HG02870 (cell line): ENCODE measurements around the gene CARMIL3.

Source experiments
- ATAC-seq: cut with Tn5 transposase; IDR thresholded peaks from one replicate; pipeline ENCODE4 v1.9.1; 2021; ENCODE audit warnings: mild to moderate bottlenecking, moderate library complexity; ENCODE audit not compliant: unreplicated experiment

The CARMIL3 gene

DNA sequence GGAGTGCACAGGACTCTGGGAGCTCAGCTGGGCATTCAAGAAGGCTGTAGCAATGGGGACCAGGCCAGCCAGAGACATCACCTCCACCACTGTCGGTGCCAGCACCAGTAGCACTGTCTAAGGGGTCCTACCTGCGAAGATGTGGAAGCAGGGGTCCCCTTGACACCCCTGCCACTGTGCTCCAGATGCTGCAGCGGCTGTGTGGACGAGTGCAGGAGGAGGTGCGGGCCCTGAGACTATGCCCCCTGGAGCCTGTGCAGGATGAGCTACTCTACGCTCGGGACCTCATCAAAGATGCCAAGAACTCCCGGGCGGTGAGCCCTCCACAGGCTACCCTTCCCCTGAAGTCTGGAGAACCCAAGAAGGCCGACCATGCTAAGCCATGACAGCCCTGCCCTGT lies 8.6 kb downstream of the CARMIL3 start:
- ATAC-seq, result no peak

DNA sequence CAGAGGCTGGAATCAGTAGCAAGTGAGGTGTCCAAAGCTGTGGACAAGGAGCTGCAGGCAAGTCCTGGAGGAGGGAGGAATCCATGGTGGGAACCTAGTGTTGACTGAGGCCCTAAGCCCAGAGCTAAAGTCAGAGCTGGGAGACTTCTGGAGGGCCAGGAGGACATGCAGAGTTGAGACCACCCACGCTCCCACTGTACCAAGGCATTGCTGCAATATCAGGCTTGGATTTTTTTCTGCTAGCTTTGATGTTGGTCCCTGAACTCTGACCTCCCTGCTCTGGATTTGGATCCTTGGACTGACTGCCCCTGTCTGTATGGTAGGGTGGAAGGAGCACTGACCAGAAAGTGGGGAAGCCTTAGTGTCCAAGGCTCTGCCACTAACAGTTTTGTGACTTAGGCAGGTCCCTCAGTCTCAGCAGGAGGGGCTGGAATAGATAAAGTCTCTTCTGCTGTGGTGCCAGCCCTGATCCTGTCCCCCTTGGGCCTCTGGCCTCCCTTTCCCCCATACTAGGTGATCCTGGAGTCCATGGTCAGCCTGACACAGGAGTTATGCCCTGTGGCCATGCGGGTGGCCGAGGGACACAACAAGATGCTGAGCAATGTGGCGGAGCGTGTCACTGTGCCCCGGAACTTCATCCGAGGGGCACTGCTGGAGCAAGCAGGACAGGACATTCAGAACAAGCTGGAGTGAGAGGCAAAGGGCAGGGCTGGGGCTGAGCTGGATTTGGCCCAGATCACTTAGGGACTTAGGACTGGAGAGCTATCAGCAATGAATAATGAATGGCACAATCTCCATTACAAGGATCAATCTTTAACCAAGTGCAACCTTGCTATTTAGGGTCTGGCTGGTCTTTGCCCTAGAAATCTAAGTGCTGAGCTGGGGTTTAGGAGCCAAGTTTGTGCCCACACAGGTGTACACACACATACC lies 9.4 kb downstream of the CARMIL3 start:
- ATAC-seq, result no peak

DNA sequence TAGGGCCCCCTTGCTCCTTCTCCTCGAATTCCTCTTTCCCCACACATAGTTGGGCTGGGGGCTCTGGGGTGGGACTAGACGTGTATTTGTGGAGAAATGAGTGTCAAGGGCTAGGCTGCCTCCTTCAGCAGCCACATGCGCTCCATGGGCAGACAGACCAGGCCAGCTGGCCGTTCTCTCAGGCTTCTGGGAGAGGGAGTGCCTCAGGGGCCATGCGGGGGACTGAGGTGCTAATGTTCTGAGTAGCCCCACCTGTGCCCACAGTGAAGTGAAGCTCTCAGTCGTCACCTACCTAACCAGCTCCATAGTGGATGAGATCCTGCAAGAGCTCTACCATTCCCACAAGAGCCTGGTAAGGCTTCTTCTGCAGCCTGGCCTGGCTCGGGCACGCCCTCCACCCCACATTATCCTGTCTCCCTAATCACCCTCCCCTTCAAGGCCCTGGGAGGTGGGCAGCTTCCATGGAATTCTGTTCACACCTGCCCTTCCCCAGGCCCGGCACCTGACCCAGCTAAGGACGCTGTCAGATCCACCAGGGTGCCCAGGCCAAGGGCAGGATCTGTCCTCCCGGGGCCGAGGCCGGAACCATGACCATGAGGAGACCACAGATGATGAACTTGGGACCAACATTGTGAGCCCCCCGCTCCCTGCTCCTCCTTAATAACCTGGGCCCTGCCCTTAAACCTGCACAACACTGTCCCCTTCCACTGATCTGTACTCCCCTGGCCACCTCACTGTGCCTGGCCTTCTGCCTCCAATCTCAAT lies 10.6 kb downstream of the CARMIL3 start:
- no peak for ATAC-seq

DNA sequence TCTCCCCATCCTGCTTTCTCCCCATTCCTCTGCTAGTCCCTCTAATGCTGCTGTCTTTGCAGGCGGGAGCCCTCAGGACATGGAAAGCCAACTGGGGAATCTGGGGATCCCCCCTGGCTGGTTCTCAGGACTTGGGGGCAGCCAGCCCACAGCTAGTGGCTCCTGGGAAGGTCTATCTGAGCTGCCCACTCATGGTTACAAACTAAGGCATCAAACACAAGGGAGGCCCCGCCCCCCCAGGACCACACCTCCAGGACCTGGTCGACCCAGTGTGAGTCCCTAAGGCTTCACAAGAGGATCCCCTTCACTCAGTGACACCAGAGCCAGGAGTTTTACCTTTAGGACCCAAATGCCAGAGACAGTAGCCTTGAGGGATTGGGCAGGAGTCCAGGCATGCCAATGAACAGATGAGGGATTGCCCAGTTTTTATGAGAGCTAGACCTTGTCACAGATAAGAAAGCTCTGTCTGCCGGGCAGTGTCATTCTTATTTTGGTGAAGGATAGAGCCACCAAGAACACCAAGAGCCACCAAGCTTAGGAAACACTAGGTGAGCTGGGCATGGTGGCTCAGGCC lies 11.5 kb downstream of the CARMIL3 start:
- ATAC-seq, result no peak

DNA sequence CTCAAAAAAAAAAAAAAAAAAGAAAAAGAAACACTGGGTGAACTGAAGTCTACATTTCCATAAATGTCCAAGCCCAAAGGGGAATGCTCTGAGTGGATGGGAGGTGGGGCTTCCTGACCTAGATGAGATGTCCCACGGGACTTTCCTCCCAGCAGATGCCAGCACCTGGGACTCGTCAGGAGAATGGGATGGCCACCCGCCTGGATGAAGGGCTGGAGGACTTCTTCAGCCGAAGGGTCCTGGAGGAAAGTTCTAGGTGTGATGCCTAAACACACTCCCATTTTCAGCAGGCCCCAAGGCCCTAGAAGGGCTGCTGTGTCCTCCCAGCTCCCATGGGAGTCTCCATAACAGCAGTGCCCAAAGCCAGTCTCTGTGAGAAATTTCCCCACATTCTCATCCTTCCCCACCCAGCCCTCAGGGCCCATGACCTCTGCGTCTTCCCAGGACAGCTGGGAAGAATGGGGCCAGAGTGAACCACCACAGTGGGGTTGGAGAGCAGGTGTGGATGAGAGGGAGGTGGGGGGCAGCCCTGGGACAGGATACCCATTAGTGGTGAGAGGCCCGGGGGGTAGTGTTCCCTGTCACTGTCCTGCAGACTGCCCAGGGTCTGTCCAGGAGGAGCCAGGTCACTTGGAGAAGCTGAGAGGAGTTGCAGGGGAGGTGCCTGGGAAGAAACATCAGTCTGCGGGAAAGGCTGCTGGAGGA lies 12.4 kb downstream of the CARMIL3 start:
- ATAC-seq, result no peak

DNA sequence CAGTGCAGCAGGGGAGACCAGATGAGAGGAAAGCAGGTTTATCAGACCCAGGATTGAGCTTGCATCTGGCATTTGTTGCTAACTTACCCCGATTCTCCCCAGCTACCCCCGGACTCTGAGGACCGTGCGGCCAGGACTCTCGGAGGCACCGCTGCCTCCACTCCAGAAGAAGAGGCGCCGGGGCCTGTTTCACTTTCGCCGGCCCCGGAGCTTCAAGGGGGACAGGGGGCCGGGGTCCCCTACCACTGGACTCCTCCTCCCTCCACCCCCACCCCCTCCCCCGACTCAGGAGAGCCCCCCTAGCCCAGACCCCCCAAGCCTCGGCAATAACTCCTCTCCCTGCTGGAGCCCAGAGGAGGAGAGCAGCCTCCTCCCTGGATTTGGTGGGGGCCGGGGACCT lies 13.0 kb downstream of the CARMIL3 start:
- no peak for ATAC-seq

DNA sequence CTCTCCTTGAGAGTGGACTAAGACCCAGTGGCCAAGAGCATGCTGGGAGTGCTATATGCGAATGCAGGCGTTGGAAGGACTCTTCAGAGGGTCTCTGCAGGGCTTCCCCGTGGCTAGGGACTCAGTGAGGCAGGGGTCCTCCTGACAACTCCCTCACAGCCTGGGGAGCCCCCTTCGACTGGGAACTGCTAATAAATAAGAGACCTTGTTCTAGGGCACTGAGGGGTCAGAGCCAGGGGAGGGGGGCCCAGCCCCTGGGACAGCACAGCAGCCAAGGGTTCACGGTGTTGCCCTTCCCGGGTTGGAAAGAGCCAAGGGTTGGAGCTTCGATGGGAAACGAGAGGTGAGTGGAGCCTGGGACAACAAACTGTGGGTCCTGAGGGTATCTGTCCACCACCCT lies 13.6 kb downstream of the CARMIL3 start:
- no peak for ATAC-seq

DNA sequence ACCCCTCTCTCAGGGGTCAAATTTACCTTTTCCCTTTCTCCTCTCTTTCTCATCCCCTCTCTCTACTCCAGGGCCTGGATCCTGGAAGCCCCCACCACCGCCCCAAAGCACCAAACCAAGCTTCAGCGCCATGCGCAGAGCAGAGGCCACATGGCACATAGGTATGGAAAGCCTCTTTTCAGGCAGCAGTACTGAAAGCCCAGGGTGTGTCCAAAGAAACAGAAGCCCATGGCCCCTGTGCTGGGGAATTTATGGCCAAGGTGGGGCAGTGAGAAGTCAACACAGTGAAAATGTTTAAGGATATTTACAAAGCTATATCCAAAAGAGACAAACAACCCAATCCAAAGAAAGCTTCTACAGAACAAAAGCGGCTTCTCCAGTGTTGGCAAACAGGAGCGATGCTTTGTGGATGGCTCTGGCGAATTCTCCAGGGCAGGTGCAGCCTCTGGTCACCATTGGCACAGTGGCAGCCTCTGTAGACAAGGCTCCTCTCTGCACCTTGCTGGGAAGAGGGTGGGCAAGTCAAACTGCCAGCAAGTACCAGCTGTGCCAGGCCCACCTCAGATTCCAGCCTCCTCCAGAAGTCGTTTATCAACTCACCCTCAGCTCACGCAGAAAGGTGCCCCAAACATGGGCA lies 14.8 kb downstream of the CARMIL3 start:
- no peak for ATAC-seq

DNA sequence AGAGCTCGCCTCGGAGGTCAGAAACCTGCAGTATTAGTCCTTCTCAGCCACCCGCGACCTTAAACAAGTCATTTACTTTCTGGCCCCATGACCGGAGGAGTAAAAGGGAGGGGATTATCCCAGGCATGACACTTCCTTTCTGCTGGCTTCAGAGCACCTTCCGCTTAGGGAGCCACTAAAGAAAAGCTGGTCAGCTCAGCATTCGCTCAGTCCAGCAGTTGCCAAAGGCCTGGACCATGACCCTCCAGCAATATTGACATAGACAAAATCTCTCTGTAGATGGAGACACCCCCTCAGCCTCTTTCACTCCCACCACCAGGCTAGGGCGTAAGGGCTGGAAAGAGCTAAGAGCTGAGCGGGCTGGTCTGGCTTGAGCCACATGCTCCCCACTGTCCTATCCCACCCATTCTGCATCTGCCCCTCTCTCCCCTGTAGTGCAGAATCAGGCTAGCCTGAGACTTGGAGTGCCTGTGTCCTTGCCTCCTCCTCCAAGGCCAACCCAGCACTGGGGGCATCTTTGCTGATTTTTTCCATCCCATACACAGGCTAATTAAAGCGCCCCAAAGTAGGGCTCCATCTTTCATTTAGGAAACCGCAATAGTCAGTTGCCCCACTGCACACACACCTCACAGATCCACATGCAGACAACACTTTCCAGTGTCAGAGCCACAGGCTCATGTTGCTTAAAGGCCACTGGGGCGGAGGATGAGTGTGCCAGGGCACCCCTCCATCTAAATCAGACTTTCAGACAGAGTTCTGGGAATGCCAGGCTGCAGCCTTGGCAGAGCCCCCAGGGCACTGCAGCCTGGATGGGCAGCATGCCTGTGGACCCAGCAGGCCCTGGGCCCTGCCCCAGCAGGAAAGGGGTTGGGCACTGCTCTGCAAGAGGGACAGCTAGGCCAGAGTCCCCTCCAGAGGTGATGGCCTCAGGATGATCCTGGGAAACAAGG lies 15.6 kb downstream of the CARMIL3 start:
- ATAC-seq, result no peak

DNA sequence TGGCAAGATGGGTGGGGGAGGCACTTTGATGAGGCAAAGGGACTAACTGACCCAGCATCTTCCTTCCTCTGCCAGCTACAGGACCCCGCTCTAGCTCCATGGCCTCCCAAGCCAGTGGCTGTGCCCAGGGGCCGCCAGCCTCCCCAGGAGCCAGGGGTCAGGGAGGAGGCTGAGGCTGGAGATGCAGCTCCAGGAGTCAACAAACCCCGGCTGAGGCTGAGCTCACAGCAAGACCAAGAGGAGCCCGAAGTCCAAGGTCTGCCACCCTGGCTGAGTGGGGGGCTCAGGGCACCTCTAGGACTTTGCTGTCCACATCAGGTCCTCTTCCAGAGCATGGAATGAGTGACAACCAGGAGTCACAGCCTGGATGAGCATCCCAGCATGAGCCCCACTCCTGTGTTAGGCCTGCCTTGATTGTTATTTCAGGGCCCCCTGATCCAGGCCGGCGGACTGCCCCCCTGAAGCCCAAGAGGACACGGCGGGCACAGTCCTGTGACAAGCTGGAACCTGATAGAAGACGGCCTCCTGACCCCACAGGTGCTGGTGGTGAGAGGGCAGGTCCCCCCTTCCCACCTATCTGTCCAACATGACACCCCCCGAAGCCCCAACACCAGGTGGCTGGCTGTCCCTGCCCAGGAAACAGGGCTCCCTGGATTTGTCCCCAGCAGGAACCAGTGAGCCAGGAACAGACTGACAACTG lies 17.1 kb downstream of the CARMIL3 start:
- ATAC-seq, result no peak

DNA sequence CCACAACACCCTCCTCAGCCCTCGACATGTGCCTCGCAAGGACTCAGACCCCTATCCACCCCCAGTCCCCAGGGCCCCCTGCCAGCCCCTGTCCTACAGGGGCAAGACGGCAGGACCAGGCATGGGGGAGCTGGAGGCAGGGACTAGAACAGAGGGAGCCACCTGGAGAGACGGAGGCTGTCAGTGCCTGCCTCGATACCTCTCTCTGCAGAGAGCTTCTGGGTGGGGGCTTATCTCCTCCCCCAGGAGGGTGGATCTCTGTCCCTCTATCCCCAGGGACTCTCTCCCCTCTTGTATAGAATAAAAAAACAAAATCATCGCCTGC lies 17.6 kb downstream of the CARMIL3 start:
- no peak for ATAC-seq

DNA sequence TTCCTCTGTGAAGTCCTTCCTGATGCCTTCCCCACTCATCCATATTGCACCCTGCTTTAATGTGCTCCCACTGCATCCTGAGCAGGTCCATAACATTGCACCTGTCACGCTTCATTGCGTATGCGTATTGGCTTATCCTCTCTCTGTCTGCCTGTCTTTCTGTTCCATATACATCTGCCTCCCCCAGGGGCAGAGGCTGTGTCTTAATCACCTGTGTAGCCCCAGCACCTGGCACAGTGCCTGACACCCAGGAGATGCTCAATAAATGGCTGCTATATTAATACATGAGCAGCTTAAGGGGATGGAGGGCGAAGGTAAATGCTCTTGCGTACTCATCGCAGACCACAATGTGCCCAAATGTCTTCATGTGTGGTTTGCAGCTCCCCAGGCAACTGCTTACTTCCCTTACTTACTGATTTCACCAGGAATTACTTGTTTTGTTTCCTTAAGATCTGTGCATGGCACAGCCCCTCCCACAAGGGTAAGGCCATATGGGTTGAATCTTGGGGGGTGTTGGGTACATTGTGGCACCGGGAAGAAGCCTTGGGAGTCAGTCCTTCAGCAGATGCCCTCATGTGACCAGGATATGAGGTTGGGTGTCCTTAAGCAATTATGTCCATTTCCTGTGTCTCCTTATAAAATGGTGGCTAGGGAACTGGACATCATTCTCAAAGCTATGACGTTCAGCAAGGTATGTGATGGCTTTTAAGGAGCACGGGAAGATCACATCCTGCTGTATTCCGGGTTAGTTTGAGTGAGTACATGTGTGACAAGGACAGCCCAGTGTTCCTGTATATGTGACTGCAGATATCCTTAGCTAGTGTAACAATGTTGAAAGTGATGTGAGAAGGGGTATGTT lies 18.7 kb downstream of the CARMIL3 start:
- ATAC-seq, result no peak

DNA sequence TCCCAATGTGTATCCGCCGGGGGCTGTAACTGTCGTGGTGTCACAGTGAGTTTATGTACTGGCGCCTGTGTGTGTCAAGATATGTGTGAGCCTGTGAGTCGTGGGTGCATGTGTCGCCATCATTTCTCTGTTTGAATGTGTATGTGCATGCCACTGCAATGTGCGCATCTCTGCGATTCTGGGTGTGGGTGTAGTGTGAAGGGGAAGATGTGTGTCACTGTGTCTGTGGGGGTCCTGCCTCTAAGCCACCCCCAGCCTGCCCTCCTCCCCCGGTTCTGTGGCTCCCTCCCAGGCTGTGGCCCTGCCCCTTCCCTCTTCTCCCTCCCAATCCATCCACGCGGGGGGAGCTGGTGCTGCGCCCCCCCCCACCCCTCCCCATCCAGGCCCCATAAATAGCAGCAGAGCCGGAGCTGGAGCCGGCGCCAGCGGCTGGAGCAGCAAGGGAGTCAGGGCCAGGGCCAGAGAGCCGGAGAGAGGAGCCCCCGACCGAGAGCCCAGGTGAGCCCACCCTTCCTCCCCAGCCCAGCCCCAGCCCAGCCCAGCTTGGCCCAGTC lies 19.4 kb downstream of the CARMIL3 start, which contains the start of gene CPNE6:
TSS of gene CPNE6 (plus strand) at position 419 of the 554 bp plus-strand sequence. CDS start 1,375 bp downstream, outside the sequence.
- no peak for ATAC-seq

DNA sequence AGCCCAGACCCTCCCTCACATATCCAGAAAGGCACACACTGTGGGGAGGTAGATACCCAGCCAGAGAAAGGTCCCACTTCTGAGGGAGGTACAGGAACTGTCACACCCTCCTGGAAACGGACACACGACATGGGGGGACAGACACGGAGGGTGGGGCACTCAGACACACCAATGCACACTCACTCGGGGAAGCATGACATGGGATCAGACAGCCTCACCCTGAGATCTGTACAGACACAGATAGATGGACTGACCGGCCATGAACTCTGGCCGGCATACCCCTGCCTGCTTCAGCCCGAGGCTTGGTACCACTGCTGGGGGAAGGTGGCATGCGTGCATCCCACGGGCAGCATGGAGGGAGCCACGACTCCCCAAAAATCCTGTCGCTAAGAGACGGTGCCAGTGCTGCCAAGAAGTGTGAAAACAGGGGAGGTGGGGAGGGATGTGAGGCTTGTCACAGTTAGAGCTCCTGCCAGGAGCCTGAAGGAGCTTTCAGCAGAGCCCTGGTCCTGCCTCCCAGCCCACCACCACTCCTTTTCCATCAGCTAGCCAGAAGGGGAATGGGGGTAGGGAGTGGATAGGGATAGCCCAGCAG lies 20.1 kb downstream of the CARMIL3 start:
- ATAC-seq, result no peak

DNA sequence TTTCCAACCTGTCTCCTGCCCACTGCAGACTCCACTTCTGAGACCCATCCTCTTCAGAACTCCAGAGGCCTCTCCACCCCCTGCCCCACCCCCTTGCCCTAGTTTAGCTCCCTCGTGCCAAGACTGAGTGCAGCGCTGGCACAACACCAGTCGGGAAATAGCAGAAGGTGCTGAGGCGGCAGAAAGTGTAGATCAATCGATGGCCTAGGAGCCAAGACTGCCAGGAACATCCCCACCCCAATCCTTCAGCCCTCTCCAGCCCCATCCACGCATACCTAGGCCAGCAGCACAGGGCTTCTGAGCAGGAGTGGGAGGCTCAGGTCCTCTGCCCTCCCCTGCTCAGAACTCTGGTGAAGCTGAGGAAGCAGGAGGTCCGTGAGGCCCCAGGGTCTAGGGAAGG lies 20.6 kb downstream of the CARMIL3 start:
- no peak for ATAC-seq

DNA sequence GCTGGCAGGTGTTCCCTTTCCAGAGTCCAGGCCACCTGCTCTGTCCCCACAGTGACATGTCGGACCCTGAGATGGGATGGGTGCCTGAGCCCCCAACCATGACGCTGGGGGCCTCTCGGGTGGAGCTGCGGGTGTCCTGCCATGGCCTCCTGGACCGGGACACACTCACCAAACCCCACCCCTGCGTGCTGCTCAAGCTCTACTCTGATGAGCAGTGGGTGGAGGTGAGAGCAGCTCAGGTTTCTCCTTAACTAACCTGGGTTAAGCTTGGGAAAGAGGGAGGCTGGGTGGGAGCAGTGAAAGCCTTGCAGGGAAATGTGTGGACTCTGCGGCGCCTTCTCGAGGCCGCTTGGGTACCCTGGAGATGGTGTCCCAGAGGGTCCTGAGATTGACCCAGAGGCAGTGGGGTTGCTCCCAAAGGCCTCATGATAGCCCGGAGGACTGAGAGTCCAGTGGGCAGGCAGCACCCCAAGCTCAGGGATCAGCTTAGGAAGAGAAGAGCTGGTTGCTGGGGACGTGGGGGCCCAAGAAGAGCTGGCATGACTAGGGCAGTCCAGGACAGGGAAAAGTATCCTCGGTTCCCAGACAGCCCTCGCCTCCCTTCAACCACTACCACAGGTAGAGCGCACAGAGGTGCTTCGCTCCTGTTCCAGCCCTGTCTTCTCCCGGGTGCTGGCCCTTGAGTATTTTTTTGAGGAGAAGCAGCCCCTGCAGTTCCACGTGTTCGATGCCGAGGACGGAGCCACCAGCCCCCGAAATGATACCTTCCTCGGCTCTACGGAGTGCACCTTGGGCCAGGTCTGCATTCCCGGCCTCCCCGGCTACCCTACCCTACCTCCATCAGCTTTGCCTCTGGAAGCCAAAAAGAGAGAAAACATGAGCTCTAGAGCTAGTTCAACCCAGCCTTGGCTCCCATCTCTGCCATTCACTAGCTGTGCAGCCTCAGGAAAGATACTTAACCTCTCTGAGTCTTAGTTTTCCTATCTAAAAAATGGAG lies 21.4 kb downstream of the CARMIL3 start:
- no peak for ATAC-seq
